ENCODE data around the gene POLD2.

Gene POLD2

DNA sequence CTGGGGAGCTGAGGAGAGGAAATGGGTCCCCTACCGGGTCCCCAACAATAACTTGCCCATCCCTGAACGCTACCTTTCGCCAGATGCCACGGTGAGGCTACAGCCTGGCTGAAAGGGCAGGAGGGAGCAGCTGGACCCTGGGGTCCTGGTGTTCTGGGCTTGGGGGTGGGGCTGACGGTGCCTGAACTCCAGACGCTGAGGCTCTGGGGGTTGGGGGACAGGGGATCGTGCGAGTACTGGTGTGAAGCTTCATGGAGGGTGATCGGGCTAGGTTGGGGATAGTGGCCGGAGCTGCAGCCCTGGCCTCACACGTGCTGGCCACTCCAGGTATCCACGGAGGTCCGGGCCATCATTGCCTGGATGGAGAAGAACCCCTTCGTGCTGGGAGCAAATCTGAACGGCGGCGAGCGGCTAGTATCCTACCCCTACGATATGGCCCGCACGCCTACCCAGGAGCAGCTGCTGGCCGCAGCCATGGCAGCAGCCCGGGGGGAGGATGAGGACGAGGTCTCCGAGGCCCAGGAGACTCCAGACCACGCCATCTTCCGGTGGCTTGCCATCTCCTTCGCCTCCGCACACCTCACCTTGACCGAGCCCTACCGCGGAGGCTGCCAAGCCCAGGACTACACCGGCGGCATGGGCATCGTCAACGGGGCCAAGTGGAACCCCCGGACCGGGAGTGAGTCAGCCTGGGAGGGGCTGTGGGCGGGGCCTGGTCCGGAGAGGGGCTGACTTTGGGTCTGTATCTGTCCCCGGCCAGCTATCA, 10.9 kb downstream of the POLD2 start:
- DNase-seq (ENCODE audit: low read depth), result no peak
- no peak for TF ChIP-seq MAX (IDR thresholded peaks at IDR 0.05; ENCODE audit: low read depth, low read length)
- peak; percentile 22 for TF ChIP-seq POLR2A (IDR thresholded peaks at IDR 0.05; ENCODE audit: extremely low read depth, insufficient read length)
- H3K4me3 ChIP-seq (ENCODE audit: low read depth, low read length), result no peak overlapping the region

GRCh38 chr7:44111761-44112160, 11.6 kb downstream of the POLD2 start:
- no peak overlapping the region for H3K4me3 ChIP-seq (ENCODE audit: low read depth, low read length)
- no peak for DNase-seq (ENCODE audit: low read depth)
- TF ChIP-seq MAX (IDR thresholded peaks at IDR 0.05; ENCODE audit: low read depth, low read length) (no peak), MYC (IDR thresholded peaks at IDR 0.05; ENCODE audit: low read depth, low read length) (no peak), CTCF (IDR thresholded peaks at IDR 0.05; ENCODE audit: low read depth, low read length) (no peak), POLR2A (IDR thresholded peaks at IDR 0.05; ENCODE audit: extremely low read depth, insufficient read length) (no peak)

DNA sequence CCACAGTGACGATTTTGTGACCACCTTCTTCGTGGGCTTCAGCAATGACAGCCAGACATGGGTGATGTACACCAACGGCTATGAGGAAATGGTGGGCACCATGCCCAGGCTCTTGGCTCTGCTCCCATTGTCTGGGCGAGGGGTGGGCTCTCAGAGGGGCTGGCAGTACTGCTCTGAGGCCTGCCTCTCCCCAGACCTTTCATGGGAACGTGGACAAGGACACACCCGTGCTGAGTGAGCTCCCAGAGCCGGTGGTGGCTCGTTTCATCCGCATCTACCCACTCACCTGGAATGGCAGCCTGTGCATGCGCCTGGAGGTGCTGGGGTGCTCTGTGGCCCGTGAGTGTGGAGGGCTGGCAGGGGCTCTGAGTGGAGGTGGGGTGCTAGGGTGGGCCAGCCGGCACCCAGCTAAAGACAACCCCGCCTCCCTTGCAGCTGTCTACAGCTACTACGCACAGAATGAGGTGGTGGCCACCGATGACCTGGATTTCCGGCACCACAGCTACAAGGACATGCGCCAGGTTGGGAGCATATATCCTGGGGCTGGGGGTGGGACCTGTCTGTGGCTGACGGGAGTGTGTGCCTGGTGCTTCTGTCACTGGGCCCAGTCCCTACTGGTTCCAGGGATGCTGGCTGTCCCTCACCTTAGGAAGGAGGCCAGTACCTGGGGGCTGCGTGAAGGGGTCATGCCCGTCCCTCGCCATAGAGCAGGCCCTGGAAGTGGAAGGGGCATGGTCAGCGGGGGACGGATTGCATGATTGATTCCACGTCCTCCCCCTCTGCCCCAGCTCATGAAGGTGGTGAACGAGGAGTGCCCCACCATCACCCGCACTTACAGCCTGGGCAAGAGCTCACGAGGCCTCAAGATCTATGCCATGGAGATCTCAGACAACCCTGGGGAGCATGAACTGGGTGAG, 12.4 kb downstream of the POLD2 start:
- H3K4me3 ChIP-seq (ENCODE audit: low read depth, low read length), result no peak overlapping the region
- DNase-seq (ENCODE audit: low read depth), result no peak
- no peak for TF ChIP-seq MAX (IDR thresholded peaks at IDR 0.05; ENCODE audit: low read depth, low read length)
- no peak for TF ChIP-seq CTCF (IDR thresholded peaks at IDR 0.05; ENCODE audit: low read depth, low read length)
- no peak for TF ChIP-seq POLR2A (IDR thresholded peaks at IDR 0.05; ENCODE audit: extremely low read depth, insufficient read length)
- TF ChIP-seq MYC (IDR thresholded peaks at IDR 0.05; ENCODE audit: low read depth, low read length), result no peak

DNA sequence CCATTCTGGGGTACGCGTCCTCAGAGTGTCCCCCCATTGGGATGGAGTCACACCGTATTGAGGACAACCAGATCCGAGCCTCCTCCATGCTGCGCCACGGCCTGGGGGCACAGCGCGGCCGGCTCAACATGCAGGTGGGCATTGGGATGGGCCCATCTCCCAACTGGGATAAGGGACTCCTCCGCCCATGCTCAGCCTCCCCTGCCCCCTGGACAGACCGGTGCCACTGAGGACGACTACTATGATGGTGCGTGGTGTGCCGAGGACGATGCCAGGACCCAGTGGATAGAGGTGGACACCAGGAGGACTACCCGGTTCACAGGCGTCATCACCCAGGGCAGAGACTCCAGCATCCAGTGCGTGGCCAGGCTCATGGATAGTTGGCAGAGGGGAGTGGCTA, 13.4 kb downstream of the POLD2 start:
- no peak for TF ChIP-seq CTCF (IDR thresholded peaks at IDR 0.05; ENCODE audit: low read depth, low read length)
- TF ChIP-seq MYC (IDR thresholded peaks at IDR 0.05; ENCODE audit: low read depth, low read length), result no peak
- no peak for DNase-seq (ENCODE audit: low read depth)
- H3K4me3 ChIP-seq (ENCODE audit: low read depth, low read length), result no peak overlapping the region

DNA sequence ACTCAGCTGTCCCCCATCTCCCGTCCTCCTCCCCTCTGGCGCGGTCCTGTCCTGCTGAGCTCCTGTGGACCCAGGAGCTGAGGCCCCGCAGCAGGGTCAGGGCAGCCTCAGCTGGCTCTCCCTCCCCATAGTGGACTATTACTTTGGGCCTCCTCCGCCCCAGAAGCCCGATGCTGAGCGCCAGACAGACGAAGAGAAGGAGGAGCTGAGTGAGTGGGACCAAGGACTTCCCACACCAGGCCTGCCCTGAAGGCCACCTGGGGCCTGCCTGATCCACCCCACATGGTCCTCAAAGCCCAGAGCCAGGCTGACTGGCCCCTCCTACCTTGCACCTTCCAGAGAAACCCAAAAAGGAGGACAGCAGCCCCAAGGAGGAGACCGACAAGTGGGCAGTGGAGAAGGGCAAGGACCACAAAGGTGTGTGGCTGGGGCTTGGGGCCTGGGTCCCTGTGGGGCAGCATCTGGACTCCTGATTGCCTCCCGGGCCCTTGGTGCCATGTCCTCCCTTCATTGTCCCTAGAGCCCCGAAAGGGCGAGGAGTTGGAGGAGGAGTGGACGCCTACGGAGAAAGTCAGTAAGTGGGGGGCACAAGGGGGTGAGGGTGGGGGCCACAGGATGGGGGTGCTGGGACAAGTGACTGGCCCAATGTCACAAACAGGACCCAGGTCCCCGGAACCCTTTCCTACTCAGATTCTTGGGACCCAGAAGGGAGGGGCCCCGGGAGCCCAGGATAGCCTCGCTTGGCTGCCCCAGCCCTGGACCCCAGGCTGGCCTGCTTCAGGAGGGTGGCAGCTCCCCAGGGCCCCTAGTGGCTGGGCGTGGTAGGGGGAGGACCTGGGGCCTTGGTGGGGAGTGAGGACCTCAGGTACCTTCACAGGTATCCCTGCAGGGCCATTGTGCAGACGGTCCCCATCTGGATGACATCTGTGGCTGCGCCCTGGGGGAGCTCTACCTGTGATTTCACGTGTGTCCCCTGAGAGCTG, 14.3 kb downstream of the POLD2 start:
- TF ChIP-seq MAX (IDR thresholded peaks at IDR 0.05; ENCODE audit: low read depth, low read length) (no peak), CTCF (IDR thresholded peaks at IDR 0.05; ENCODE audit: low read depth, low read length) (peak; percentile 39), POLR2A (IDR thresholded peaks at IDR 0.05; ENCODE audit: extremely low read depth, insufficient read length) (no peak)
- no peak overlapping the region for H3K4me3 ChIP-seq (ENCODE audit: low read depth, low read length)
- no peak for DNase-seq (ENCODE audit: low read depth)

Measured in NB4 (cell line).